SIG-M5 (cell line): Measurements from ENCODE around the gene C17orf78.
"Not testable (repeated sequence)": the region's sequence is repeated elsewhere in the genome, so short reads cannot be mapped to it uniquely, and the experiment has no call there.

Source experiments
- DNase-seq: peaks from one replicate; lab custom pipeline; 2025; lab: John Stamatoyannopoulos, UW

The C17orf78 gene

GRCh38 chr17:37375706-37376105 is at the start of gene C17orf78:
C17orf78 (plus strand) TSS chr17:37375985; CDS start chr17:37376093, 108 bp downstream.
- no peak for DNase-seq

- DNase-seq = no peak
These were observed 48.3 kb upstream of the C17orf78 start for GRCh38 chr17:37327341-37328090.

GRCh38 chr17:37338847-37339246 is 36.9 kb upstream of the C17orf78 start:
- no peak for DNase-seq

GRCh38 chr17:37339321-37339720 is 36.5 kb upstream of the C17orf78 start:
- DNase-seq = no peak

- DNase-seq = no peak
These were observed 35.0 kb upstream of the C17orf78 start for GRCh38 chr17:37340804-37341203.

GRCh38 chr17:37342589-37342988 is 33.2 kb upstream of the C17orf78 start:
- no peak for DNase-seq

- no peak for DNase-seq
These were observed 31.3 kb upstream of the C17orf78 start for GRCh38 chr17:37344519-37344918.

GRCh38 chr17:37346863-37347402 is 28.9 kb upstream of the C17orf78 start:
- DNase-seq = not testable (repeated sequence)

GRCh38 chr17:37356796-37357569 is 18.8 kb upstream of the C17orf78 start:
- DNase-seq = not testable (repeated sequence)

GRCh38 chr17:37358098-37358829 is 17.5 kb upstream of the C17orf78 start:
- no peak for DNase-seq

- DNase-seq = peak; percentile 42
These were observed 16.7 kb upstream of the C17orf78 start for GRCh38 chr17:37358830-37359681.

GRCh38 chr17:37359682-37360188 is 16.1 kb upstream of the C17orf78 start:
- DNase-seq = no peak

GRCh38 chr17:37360632-37361031 is 15.2 kb upstream of the C17orf78 start:
- no peak for DNase-seq

- DNase-seq = no peak
These were observed 14.2 kb upstream of the C17orf78 start for GRCh38 chr17:37361543-37361942.

- DNase-seq = no peak
These were observed 10.2 kb upstream of the C17orf78 start for GRCh38 chr17:37365589-37365988.

- no peak for DNase-seq
These were observed 7.2 kb upstream of the C17orf78 start for GRCh38 chr17:37368577-37368976.

- peak; percentile 33 for DNase-seq
These were observed 2.1 kb upstream of the C17orf78 start for GRCh38 chr17:37373530-37374159.

- no peak for DNase-seq
These were observed 6.3 kb downstream of the C17orf78 start for GRCh38 chr17:37382056-37382455.

- DNase-seq = no peak
These were observed 8.9 kb downstream of the C17orf78 start for GRCh38 chr17:37384560-37385149.

- DNase-seq = no peak
These were observed 9.7 kb downstream of the C17orf78 start for GRCh38 chr17:37385474-37385990.
